Measurements from ENCODE around the gene ACADSB.

The ACADSB gene

DNA sequence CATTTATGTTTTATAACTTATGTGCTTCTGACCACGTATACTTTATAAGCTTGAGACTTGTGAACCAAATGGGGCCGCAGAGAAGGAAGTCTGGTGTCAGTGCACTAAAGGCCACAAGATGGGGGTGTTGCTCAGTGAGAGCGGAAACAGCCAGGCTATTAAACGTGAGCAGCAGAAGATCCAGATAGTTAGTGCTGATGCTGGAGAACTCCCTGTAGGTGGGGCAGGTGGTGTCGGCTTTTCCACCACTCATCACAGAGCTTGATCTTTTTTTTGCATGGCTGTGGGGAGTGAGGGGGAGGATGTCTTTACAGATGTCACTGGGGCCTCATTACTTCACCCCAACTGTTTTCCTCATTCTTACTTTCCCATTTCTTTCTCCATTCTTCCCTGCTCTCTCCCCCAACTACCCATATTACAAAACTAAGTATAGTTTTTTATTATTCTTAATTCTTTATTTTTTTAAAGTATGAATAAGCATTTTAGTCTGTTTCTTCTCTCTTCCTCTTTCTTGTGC, 34.7 kb downstream of the ACADSB start:
- DNase-seq = peak; percentile 38

DNA sequence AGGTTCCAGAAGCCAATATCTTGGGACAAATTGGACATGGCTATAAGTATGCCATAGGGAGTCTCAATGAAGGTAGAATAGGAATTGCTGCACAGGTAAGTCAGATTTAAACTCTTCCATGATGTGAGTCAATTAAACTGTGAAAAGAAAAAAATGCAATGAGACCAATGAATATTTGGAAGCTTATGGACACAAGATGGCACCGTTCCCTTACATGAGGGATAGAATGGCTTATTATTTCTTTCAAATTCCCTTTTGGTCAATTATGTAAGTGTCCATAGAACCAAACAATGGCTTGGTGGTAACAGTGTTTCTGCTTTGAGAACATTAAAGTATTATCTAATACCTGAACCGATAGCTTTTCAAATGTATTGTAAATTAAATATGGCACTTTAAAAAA, 35.6 kb downstream of the ACADSB start:
- DNase-seq = no peak

DNA sequence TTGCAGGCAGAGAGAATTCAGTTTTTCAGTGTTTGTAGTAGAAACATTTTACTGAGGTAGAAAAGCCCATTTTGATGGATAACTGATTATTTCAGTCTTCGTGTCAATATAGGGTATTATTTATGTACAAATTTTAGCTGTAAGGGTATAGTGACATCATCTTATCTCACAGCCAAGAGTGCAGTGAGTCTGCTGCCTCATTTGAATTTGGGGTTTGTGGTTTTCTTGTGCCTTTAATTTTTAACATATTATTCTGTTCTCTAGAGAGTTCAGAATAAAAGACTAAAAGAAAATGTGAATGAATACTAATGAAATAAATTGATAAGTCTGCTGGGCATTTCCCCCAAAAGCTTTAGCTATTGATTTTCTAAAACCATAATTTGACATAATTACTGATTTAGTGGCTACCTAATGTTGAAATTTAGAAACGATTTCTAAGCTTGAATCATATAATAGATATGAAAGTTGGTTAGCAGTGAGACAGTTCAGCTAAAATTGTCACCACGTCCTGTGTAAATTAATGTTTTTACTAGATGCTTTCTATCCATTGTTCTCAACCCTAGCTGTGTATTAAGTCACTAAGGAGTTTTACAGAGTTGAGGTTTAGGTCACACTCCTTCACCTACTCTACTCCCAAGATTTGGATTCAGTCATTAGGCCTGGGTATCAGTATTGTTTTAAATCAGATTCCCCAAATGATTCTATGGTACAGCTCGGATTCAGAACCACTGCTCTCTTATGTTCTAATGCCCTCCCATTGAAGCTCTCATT, 37.3 kb downstream of the ACADSB start:
- DNase-seq = no peak

DNA sequence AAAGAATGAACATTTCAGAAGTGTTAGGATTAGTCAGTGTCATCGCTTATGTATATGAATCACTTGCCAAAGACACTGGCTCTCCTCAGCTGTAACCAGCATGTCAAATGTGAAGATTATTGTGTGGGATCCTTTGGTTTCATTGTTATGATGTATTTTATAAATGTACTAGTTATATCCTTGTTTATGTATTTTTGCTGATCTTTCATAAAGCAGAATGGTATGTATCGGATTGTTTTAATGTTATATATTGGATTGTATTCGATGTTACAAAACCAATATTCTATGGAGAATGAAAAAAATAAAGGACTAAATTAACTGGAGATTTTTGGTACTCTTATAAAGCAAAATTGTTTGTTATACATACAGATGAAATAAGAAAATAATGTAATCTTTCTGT, 49.2 kb downstream of the ACADSB start:
- no peak for DNase-seq

DNA sequence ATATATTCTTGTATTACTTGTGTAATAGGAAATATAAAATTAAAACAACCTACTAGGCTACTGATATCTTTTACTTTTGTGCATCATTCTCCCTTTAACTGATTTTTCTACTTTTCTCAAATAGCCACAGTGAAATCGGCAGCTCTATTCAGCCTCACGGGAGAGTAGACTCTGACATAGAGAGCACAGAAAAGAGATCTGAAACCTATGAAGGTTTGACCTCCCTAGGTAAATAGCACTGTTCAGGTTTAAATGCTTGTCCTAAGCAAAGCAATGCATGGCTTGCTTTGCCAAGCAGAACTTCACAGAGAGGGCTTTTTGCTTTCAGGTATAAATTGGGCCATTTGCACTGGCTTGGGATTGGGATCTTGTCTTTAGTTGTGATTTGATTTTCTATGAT, 53.1 kb downstream of the ACADSB start:
- DNase-seq = no peak

DNA sequence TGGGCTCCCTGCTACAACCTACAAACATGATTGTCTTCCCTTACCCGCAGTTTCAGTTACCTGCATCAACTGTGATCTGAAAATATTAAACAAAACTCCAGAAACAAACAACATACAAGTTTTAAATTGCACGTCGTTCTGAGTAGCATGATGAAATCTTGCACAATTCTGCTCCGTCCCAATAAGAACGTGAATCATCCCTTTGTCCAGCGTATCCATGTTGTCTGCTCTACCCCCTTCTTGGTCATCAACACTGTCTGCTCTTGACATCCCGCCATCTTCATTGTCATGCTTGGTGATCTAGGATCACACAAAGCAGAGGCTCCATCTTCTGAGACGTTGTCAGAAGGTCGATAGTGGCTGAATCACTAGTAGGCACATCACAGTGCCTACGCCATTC, 53.9 kb downstream of the ACADSB start:
- DNase-seq = no peak

DNA sequence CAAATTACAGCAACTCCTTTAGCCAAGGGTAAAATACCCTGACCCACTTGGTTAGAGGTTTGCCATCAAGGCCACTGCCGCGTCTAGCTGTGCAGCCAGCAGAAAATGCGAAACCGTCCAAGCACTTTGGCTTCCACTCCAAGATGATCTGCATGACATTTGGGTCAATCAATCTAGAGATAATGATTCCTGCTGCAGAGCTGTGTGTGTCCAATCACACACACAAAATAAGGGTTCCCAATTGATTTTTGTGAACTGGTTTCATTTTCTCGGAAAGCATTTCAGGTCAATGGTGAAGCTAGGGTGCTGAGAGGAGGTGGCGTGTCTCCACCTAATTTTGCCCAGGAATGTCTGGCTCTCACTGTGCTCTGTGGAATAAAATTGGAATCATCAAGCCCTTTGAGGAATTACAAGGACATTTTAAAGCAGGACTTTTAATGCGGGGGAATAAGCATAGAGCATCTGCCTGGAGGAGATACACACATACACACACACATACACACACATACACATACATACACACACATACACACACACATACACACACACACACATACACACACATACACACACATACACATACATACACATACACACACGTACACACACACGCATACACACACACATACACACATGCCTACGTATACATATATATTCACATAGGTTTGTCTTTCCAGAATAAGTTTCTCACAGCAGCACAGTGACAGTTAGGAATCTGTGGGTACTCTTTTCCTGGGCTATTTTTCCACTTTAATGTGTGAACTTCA, 59.5 kb downstream of the ACADSB start:
- DNase-seq = no peak

DNA sequence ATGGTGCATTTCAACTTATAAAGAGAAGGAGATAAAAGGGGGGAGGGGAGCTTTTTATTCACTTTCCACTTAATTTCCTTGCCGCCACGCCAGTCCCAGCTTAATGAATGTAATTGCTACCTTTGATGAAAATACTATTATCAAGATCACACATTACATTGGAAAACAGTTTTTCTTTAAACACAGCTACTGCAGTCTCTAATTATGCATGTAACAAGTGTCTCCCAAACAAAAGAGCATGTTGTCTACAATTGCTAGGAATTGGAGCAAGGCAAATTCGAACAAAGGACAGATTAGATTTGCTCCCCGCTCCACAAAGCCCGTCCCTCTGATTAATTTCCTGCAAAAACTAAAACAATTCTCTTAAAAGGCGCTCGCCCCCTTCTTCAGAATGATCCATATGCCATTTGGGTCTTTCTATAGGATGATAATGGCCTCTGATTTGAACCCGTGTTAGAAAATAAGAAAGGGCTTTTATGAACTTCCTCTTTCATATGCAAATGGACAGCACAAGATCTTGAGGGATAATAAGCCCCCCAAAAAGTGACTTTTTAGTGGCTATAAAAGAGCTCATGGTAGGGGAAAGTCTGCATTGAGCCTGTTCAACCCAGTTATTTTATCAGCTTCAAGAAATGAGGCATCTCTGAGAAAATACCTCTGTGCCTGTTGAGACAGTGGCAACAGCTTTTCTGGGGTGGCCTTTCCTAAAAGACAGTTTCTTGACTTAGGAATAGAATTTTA, 60.6 kb downstream of the ACADSB start:
- DNase-seq = no peak

DNA sequence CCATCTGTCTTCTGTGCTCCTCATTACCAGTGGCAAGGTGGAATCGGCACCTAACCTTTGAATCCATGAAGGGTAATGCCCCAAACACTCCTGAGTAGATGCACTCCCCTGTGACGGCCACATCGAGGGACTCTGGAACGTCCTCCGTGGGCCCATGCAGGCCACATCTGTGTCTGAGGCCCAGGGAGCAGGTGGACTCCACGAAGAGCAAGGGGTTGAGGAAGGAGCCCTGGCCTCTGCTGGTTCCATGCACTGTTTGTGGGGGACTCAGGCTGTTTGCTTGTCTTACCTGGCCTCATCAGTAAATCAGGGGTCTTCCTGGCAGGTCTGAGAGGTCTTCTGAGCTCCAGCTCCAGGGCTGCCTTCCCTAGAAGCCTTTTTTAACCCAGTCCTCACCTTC, 64.4 kb downstream of the ACADSB start:
- DNase-seq = no peak

DNA sequence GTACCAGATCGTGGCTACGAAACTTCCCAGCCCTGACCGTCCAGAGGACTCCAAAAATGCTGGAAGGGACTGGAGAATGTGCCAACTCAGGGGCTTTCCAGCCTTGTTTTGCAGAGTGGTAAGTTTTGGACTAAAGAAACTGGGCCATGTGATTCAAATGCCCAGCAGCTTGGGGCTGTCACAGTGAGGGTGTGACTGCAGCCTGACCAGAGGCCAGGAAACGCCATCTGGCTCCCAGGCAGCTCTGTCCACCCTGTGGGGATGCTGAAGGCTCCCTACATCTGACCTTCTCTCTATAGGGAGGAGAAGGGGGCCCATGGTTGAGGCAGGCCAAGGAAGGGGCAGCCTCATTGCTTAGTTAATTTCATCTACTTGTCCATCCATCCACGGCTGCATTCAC, 65.4 kb downstream of the ACADSB start:
- no peak for DNase-seq

DNA sequence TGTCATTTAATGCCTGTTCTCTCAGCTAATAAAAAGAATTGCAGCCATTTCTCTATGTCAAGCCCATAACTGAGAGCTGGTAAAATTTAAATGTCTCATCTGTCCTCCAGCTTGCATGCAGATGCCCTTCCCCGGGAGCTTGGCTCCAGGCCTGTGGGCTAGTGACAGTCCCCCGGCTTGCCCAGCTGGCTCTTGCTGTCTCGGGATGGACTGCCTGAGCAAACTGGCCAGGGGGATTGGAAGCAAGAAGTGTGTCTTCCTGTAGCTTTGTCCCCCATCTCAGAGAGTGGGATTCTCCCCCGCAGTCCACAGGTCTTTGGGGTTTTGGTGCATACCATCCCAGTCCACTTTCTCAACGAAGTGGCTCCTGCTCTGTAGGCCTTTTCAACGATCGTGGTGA, 73.1 kb downstream of the ACADSB start:
- DNase-seq = no peak

DNA sequence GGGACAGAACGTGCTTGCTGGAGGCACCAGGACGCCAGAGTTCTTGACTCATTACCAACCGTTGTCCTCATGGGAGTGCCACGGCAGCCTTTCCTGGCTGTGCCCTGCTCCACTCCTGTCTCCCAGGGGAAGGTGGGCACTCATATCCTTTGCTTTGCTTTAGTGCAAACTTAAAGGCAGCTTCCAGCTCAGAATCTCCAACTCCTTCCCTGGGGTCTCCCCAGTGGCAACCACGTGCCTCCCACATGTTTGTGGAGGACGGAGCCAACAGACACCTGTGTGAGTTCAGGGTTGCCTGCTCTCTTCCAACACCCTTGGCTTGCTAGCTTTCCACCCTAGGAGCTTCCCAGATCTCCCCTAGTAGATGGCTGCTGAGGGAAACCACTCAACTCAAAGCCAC, 75.0 kb downstream of the ACADSB start:
- DNase-seq = no peak

DNA sequence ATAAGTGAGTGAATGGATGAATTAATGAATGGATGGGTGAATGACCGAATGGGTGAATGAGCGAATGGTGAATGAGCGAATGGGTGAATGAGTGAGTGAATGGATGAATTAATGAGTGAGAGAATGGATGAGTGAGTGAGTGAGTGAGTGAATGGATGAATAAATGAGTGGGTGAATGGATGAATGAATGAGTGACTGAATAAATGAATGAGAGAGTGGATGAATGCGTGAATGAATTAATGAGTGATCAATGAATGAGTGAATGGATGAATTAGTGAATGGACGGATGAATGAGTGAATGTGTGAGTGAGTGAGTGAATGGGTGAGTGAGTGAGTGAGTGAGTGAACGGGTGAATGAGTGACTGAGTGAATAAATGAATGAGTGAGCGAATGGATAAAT, 77.5 kb downstream of the ACADSB start:
- DNase-seq = no peak

DNA sequence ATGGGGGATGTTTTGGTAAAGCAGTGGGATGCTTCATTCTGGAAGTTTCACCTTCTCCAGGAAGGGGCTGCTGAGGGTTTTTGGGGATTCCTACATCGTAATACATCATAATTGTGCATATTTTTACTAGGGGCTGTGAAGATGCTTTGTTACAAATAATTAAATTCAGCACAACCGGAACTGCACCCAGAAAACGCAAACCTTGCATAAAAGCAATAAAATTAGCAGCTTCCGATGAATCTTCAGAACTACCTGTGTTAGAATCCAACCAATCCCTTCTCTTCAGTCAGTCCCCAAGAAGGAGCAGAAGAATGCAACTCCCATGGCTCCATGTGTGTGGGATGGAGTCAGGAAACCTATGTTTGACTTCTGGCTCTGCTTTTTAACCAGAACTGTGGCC, 78.5 kb downstream of the ACADSB start:
- no peak for DNase-seq

DNA sequence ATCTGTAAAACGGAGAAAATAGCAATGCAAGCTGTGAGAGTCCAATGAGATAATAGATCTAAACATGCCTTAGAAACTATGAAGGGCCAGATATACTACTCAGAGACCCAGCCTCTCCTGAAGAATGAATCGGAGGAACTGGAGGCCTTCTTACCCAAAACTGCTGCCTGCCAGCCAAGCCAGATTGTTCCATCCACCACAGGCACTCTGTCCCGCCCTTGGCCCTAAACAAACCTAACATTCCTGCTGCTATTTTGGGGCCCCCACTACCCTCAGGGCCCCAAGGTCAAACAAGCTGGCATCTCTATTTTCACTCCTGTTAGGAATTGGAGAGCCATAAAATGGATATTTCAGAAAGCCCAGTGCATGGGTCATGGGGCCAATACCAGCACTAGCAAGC, 79.0 kb downstream of the ACADSB start:
- no peak for DNase-seq

DNA sequence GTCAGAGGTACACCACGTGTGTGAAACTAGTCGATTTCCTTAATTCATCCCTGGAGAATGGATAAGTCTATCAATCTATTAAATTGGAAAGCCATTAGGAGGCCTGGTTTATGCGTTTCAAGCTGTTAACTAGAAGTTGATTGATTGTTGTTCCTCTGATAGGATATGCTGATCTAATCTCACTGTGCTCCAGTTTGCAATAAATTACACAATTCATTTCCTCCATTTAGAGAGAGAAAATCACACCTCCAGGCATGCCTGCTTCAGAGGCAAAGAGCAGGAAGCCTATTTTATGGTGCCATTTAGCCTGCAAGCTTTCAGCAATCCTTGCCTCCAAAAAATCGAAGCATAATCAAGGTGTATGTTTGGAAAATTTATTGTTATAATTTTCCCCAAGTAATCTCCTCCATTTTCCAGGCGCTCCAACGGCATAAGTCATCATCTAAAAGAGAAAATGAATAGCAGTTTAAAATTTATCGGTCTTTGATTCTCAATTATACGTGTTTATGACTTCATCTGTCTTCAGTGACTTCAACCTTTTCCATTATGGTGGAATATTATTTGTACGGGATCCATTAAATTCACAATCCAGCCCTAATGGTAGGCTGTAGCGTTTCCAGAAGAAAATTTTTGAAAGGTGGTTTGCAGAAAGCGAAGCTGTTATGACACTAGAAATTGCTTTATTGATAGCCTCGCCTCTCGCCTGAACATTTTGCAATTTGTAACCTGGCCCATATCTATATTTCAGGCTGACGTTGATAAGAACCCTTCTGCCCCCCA, 84.0 kb downstream of the ACADSB start:
- no peak for DNase-seq

DNA sequence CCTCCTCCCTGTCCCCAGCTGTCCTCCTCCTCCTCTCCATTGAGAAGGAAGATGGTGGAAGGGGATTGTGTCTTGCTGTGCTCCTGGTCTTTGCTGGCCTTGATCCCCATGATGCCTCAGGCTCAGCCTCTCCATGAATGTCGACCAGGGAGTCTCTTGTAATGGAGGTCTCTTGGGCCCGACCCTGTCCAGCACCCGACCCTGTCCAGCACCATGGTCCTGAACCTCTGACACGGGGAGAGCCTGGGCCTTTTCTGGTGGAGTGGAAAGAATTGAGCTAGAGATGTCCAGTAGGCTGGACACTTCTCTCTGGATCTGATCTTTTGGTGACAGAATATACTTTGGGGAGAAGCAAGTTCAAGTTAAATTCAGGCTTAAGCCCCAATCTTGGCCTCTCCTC, 84.7 kb downstream of the ACADSB start:
- no peak for DNase-seq

DNA sequence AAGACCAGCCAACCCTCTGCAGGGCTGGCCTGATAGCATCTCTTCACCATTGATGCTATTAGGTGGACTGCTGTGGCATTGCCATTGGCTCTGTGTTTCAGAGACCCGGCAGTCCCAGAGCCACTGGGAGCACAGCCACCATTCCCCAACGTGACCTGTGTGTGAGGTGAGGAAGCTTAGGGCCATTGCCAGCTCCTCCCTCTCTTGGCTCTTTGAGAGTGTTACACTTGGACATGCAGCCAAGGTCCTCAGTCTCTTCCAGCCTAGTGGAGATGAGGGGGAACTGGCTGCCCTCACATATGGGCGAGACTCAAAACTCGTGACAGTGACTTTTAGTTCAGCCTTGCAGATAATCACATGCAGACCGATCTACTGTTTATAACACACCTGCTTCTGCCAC, 87.6 kb downstream of the ACADSB start:
- DNase-seq = no peak

DNA sequence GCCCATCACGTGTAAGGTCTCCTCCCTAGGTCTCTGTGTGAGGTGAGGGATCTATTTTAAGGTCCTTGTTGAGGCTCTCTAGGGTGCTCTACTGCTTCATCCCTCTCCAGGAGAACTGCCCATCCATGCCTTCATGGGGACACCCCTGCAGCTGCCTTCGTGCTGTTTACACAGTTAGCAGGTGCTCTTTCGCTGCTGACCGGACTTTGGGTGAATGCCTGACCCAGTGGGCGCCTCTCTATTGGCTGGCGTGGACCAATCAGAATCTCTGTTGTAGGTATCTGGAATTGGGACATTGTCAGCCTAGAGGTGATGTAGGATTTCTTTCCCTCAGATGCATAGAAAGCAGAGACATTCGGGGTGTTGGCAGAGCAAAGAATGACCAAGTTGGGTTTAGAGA, 88.2 kb downstream of the ACADSB start:
- no peak for DNase-seq

DNA sequence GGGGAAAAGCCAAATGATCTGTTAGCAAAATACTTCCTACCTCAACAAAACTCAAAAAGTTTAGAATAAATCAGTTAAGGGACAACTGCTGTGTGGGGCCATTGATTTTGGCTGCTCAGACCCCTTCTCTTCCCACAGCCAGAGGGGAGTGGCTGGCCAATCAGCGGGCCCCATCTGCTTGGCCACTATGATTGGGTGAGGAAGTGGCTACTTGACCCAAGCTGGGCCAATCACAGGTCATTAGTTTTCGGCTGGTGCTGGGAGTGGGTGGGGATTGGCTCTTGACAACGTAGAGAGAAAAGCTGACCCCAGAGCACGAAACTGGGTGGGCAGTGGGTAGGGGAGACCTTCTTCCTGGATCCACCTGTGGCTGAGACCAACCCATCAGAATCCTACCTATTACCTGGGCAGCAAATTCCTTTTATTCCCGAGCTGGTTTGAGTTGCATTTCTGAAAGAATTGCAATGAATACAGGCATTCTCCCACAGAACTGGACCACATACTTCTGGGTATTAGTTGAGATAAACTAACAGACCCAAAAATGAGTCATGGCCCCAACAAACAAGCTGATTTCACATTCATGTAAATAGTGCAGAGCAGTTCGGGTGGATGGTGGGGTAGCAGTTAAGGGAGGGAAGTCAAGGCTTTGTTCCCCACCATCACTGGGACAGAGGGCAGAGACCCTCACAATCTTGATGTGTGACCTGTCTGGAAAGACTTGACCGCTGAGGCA, 91.4 kb downstream of the ACADSB start:
- DNase-seq = no peak

DNA sequence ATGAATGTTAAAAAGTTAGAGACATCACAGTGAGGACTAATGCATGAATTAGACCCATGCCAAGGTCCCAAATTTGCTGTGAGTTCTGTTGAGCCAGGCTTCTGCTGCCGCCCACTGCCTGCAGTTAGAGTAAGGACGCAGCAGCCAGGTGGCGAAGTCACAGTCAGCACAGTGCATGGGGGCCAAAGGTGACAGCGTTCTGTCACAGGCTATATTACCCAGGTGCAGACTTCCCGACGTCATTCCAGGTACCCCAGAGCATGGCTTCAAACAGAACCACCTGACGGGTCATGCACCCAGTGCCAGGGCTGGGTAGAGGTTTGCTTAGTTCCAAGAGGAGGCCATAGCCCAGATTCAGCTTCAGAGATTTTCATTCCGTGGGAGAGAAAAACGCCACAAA, 93.1 kb downstream of the ACADSB start:
- DNase-seq = no peak

DNA sequence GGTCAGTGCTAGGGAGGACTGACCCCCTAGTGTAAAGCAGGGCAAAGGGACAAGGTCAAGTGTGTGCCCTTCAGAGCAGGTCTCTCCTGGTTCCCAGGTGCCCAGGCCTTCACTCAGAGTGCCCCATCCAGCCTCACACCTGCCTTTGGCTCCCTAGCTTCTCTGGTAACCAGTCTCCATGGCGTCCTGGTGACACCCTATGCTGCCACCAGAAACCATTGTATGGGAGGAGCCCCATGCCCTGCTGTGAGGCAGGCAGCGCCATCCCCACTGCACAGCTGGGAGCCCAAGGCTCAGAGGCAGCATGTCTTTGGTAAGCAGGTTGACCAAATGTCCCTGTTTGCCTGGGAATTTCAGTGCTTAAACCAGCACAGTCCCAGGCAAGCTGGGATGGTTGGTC, 93.9 kb downstream of the ACADSB start:
- peak; percentile 16 for DNase-seq
